ENCODE results near the gene ST8SIA4.

DNA sequence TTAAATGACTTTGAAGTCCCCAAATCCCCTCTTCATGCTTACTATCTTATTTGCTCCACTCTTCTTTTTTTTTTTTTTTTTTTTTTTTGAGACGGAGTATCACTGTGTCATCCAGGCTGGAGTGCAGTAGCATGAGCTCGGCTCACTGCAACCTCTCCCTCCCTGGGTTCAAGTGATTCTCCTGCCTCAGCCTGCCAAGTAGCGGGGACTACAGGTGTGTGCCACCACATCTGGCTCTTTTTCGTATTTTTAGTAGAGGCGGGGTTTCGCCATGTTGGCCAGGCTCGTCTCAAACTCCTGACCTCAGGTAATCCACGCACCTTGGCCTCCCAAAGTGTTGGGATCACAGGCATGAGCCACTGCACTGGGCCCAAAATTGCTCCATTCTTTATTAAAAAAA lies 51.0 kb downstream of the ST8SIA4 start:
- TF ChIP-seq, protein P1, sequence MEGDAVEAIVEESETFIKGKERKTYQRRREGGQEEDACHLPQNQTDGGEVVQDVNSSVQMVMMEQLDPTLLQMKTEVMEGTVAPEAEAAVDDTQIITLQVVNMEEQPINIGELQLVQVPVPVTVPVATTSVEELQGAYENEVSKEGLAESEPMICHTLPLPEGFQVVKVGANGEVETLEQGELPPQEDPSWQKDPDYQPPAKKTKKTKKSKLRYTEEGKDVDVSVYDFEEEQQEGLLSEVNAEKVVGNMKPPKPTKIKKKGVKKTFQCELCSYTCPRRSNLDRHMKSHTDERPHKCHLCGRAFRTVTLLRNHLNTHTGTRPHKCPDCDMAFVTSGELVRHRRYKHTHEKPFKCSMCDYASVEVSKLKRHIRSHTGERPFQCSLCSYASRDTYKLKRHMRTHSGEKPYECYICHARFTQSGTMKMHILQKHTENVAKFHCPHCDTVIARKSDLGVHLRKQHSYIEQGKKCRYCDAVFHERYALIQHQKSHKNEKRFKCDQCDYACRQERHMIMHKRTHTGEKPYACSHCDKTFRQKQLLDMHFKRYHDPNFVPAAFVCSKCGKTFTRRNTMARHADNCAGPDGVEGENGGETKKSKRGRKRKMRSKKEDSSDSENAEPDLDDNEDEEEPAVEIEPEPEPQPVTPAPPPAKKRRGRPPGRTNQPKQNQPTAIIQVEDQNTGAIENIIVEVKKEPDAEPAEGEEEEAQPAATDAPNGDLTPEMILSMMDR (IDR thresholded peaks at IDR 0.05; ENCODE audit: low read length) = no peak
- no peak for TF ChIP-seq EZH2 (optimal IDR thresholded peaks at IDR 0.05; ENCODE audit: low read depth, low read length)
